Neural progenitor cell (in vitro differentiated cells): ENCODE data around the gene AGXT.

Experiments used
- EZH2phosphoT487 ChIP-seq: fragments of 200-600 bp; sonication (generic); IDR thresholded peaks from 2 replicates; pipeline ENCODE4 v1.6.1; 2017; ENCODE audit warnings: antibody characterized with exemption
- TF ChIP-seq, protein P1 (sequence below): fragments of 200-600 bp; sonication (generic); IDR thresholded peaks from 2 replicates; pipeline ENCODE4 v1.5.1; 2017; ENCODE audit warnings: antibody characterized with exemption, mild to moderate bottlenecking

GRCh38 chr2:240925191-240925567, 56.6 kb downstream of the AGXT start:
- TF ChIP-seq, protein P1, sequence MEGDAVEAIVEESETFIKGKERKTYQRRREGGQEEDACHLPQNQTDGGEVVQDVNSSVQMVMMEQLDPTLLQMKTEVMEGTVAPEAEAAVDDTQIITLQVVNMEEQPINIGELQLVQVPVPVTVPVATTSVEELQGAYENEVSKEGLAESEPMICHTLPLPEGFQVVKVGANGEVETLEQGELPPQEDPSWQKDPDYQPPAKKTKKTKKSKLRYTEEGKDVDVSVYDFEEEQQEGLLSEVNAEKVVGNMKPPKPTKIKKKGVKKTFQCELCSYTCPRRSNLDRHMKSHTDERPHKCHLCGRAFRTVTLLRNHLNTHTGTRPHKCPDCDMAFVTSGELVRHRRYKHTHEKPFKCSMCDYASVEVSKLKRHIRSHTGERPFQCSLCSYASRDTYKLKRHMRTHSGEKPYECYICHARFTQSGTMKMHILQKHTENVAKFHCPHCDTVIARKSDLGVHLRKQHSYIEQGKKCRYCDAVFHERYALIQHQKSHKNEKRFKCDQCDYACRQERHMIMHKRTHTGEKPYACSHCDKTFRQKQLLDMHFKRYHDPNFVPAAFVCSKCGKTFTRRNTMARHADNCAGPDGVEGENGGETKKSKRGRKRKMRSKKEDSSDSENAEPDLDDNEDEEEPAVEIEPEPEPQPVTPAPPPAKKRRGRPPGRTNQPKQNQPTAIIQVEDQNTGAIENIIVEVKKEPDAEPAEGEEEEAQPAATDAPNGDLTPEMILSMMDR: no peak
- no peak for TF ChIP-seq EZH2phosphoT487
